ENCODE data around the gene SKA3.

GRCh38 chr13:21137696-21138095 is 38.7 kb downstream of the SKA3 start:
- TF ChIP-seq CTCF (conservative IDR thresholded peaks at IDR 0.05 in 1 of 2, IDR thresholded peaks at IDR 0.05 in 1 of 2; ENCODE audit: extremely low read depth in 1 of 2, insufficient read depth in 1 of 2, low read depth in 1 of 2, low read length in 2 of 2): no peak
- TF ChIP-seq EZH2 (IDR thresholded peaks at IDR 0.05; ENCODE audit: borderline replicate concordance, low read length): no peak
